T-cell (primary cell): Measurements from ENCODE around the gene GPER1. TPM values are rescaled to one million over a fixed set of nuclear protein-coding genes. Genes with fewer than 3 reads are reported as not detected.
"Not testable (repeated sequence)": the region's sequence is repeated elsewhere in the genome, so short reads cannot be mapped to it uniquely, and the experiment has no call there.

ENCODE experiments used
- ATAC-seq, 4 experiments: fragments of 200-7000 bp in 3 of 4; fragments of 150-1000 bp in 1 of 4; cut with Tn5 transposase; replicated peaks in 1 of 4; 1 replicate in 3 of 4; 2 replicates in 1 of 4; pipeline ENCODE4 v1.10.0; 2021; ENCODE audit warnings: moderate library complexity in 3 of 4, mild to moderate bottlenecking in 2 of 4, moderate number of reproducible peaks in 1 of 4
- CTCF ChIA-PET, 2 donors: fragments of 300-600 bp; sonication (Branson Sonifier 250); formaldehyde crosslinking; loops; one replicate each; lab custom pipeline; 2022; ENCODE audit warnings: antibody characterized with exemption in 2 of 2; lab: Charles Lee
- POLR2A ChIA-PET, 2 donors: fragments of 300-600 bp; sonication (Branson Sonifier 250); formaldehyde crosslinking; loops; one replicate each; lab custom pipeline; 2022; ENCODE audit warnings: antibody characterized with exemption in 2 of 2; lab: Charles Lee
- DNase-seq, 35 experiments: peaks; one replicate each; pipeline versions ENCODE4 v3.0.0 to v3.0.0-alpha.2; 2013 to 2023
- H3K27ac ChIP-seq: one replicate; pipeline ENCODE4 v1.5.1; 2013; ENCODE audit warnings: low read length
- H3K27me3 ChIP-seq, 2 experiments: replicated peaks in 1 of 2; 1 replicate in 1 of 2; 2 replicates in 1 of 2; pipeline versions ENCODE4 v1.6.1 to v1.7.0; 2013; ENCODE audit warnings: low read length in 1 of 2, mixed read lengths in 1 of 2; ENCODE audit not compliant: control insufficient read depth in 2 of 2, insufficient read depth in 2 of 2; ENCODE audit errors: extremely low read depth in 1 of 2
- H3K36me3 ChIP-seq, 2 donors: 1 replicate in 1 of 2; 2 replicates in 1 of 2; pipeline versions ENCODE4 v1.6.1 to v1.7.0; 2013; ENCODE audit warnings: low read length in 1 of 2; ENCODE audit not compliant: control insufficient read depth in 2 of 2, insufficient read depth in 1 of 2; ENCODE audit errors: extremely low read depth in 1 of 2
- H3K4me1 ChIP-seq, 2 experiments: 1 replicate in 1 of 2; 2 replicates in 1 of 2; pipeline versions ENCODE4 v1.6.1 to v1.7.0; 2013; ENCODE audit warnings: low read length in 2 of 2, mixed read lengths in 1 of 2; ENCODE audit not compliant: insufficient read depth in 2 of 2, control insufficient read depth in 1 of 2; ENCODE audit errors: extremely low read depth in 1 of 2
- H3K4me3 ChIP-seq, 2 donors: 1 replicate in 1 of 2; 2 replicates in 1 of 2; pipeline versions ENCODE4 v1.5.1 to v1.7.0; 2013; ENCODE audit warnings: mild to moderate bottlenecking in 2 of 2, low read length in 1 of 2, moderate library complexity in 1 of 2; ENCODE audit not compliant: control insufficient read depth in 1 of 2; ENCODE audit errors: extremely low read depth in 1 of 2
- H3K9me3 ChIP-seq: 2 replicates; pipeline ENCODE4 v1.7.0; 2013
- H3K27ac Mint-ChIP-seq, 2 donors: one replicate each; pipeline ENCODE4 v1.8.0; 2020 to 2021; ENCODE audit warnings: mild to moderate bottlenecking in 2 of 2, mixed read lengths in 2 of 2
- H3K27me3 Mint-ChIP-seq, 2 donors: one replicate each; pipeline ENCODE4 v1.8.0; 2021 to 2022; ENCODE audit warnings: mixed read lengths in 2 of 2
- H3K36me3 Mint-ChIP-seq: one replicate; pipeline ENCODE4 v1.8.0; 2021; ENCODE audit warnings: mixed read lengths
- H3K4me1 Mint-ChIP-seq, 3 donors: one replicate each; pipeline ENCODE4 v1.8.0; 2020 to 2022; ENCODE audit warnings: mixed read lengths in 3 of 3, mild to moderate bottlenecking in 1 of 3
- H3K4me3 Mint-ChIP-seq, 3 donors: one replicate each; pipeline ENCODE4 v1.8.0; 2020 to 2022; ENCODE audit warnings: mild to moderate bottlenecking in 3 of 3, mixed read lengths in 3 of 3, moderate library complexity in 3 of 3
- H3K9me3 Mint-ChIP-seq, 3 donors: one replicate each; pipeline ENCODE4 v1.8.0; 2020 to 2022; ENCODE audit warnings: mixed read lengths in 3 of 3
- WGBS: methylation state at CpG from one replicate; pipeline ENCODE4 v1.1.5; 2013; ENCODE audit warnings: missing lambda C conversion rate; ENCODE audit not compliant: insufficient coverage; 5-methylcytosine and 5-hydroxymethylcytosine counted together
- total RNA-seq, 35 experiments: library from RNA in 6 of 35; stranded (reverse) in 6 of 35; fragments of 120-200 nt in 1 of 35; gene quantifications; one replicate each; pipeline versions ENCODE4 v1.2.1 to v1.2.4 and lab custom pipeline; 2013 to 2026

The GPER1 gene
- total RNA-seq, 5 donors from 2014 or later (not counting 1 experiment from before 2014, with no cell fraction given), result 0.23 to 0.41 (median 0.26) TPM; not detected in 2

- WGBS, result 95% methylated on average over 17 of the region's 19 CpGs
Observed at GRCh38 chr7:1071731-1072254, 16.1 kb upstream of the GPER1 start.

DNA sequence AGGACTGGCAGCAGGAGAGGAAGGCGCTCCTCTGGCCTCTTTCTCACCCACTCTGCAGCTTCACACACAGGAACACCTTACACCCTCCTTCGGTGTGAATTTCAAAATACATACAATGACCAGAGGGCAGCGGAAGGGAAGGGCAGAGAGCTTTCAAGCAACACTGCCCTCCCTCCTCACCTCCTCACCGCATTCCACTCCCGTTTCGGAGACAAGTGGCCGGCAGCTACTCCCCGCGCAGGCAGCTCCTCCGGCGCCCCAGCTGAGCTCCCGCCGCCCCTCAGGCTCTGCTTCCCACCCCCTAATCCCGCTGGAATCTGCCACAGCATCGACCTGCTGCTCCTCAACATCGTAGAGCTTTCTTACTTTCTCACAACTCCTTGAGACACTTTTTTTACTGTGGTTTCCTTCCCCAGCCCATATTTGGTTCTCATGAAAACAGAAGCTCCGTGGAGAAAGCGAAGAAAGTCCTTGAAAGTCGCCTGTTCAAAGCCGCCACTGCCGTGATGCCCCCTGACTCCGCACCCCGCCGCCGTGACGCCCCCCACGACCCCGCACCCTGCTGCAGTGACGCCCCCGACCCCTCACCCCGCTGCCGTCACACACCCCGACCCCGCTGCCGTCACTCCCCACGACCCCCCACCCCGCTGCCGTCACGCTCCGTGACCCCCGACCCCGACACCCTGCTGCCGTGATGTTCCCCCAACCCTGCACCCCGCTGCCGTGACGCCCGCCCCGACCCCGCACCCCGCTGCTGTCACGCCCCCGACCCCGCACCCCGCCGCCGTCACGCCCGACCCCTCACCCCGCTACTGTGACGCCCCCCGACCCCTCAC lies 14.6 kb upstream of the GPER1 start:
- no peak for DNase-seq
- Mint-ChIP-seq H3K36me3 (no peaks in the 10 kb centered on the region), H3K4me1 (no peaks in the 10 kb centered on the region), H3K27ac (no peak overlapping the region), H3K4me3 (no peak overlapping the region), H3K9me3 (no peaks in the 10 kb centered on the region), H3K27me3 (no peaks in the 10 kb centered on the region)
- CTCF ChIA-PET, result no interaction called here
- peaks cover 0 to 3% of the 10 kb centered on the region in 2 donors for H3K36me3 ChIP-seq
- 57% methylated on average over 24 of the region's 61 CpGs for WGBS
- H3K27me3 ChIP-seq, result no peaks in the 10 kb centered on the region
- no peak overlapping the region for H3K27ac ChIP-seq
- POLR2A ChIA-PET, result no interaction called here
- H3K4me3 ChIP-seq, result no peak overlapping the region
- no peaks in the 10 kb centered on the region for H3K9me3 ChIP-seq
- no peak for ATAC-seq
- no peaks in the 10 kb centered on the region for H3K4me1 ChIP-seq

More at GRCh38 chr7:1071731-1072254, 16.1 kb upstream of the GPER1 start:
- H3K27ac ChIP-seq, result no peak overlapping the region
- Mint-ChIP-seq H3K4me1 (no peaks in the 10 kb centered on the region), H3K27ac (no peak overlapping the region), H3K36me3 (no peaks in the 10 kb centered on the region), H3K4me3 (no peak overlapping the region), H3K9me3 (no peaks in the 10 kb centered on the region), H3K27me3 (no peaks in the 10 kb centered on the region)
- H3K4me3 ChIP-seq, result no peak overlapping the region
- no peaks in the 10 kb centered on the region for H3K9me3 ChIP-seq
- ChIA-PET CTCF (interaction anchor here in 1 of 2 donors (0.7 kb wide), 1 partner anchor 923 kb away, joined by 3 read pairs; no protein-coding TSS in a partner anchor), POLR2A (no interaction called here)
- DNase-seq (no peak), ATAC-seq (no peak)
- H3K27me3 ChIP-seq, result no peaks in the 10 kb centered on the region
- peaks cover 0 to 3% of the 10 kb centered on the region in 2 donors for H3K36me3 ChIP-seq
- no peaks in the 10 kb centered on the region for H3K4me1 ChIP-seq

- H3K4me1 ChIP-seq, H3K36me3 Mint-ChIP-seq, ATAC-seq, H3K9me3 ChIP-seq, CTCF ChIA-PET, H3K4me3 Mint-ChIP-seq, DNase-seq, H3K4me1 Mint-ChIP-seq, H3K36me3 ChIP-seq, H3K27ac Mint-ChIP-seq, H3K27ac ChIP-seq, H3K27me3 Mint-ChIP-seq, POLR2A ChIA-PET, H3K27me3 ChIP-seq, H3K9me3 Mint-ChIP-seq, H3K4me3 ChIP-seq: not testable (repeated sequence)
- 87% methylated on average over 7 of the region's 43 CpGs for WGBS
Observed at GRCh38 chr7:1074018-1074417, 13.9 kb upstream of the GPER1 start.

DNA sequence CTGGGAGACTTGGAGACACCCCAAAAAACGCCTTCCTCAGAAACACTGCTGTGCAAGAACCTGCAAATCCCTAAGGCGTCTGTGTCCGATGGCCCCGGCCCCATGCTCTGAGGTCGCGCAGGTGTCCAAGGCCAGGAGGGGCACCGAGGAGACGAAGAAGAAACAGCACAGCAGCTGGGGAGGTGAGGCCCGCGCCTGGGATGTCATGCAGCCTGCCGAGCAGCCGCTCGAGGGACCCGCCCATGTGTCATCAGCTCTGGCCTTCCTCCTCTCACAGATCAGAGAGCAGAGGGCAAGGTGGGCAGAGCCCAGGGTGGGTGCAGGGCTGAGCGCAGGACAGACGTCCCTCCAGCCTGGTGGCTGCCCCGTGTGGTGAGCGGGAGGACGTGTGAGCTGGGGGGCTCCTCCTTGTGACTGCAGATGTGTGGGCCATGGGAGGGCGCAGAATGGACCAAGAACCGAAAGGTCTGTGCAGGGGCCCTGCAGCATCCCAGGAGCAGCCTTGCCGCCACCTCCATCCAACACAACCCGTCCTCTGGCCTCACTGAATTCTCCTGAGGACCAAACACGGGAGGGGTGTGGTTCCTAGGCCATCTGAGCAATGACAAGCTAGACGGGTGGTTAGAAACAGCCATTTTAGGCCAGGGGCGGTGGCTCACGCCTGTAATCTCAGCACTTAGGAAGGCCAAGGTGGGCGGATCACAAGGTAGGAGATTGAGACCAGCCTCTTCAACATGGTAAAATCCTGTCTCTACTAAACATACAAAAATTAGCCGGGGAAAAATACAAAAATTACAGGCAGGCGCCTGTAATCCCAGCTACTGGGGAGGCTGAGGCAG lies 13.1 kb upstream of the GPER1 start:
- DNase-seq (no peak), ATAC-seq (no peak)
- H3K36me3 Mint-ChIP-seq, result no peaks in the 10 kb centered on the region
- Histone ChIP-seq H3K4me3 (no peak overlapping the region), H3K4me1 (no peaks in the 10 kb centered on the region), H3K27ac (no peak overlapping the region), H3K9me3 (no peaks in the 10 kb centered on the region), H3K36me3 (peaks cover 0 to 3% of the 10 kb centered on the region in 2 donors), H3K27me3 (no peaks in the 10 kb centered on the region)
- no peak overlapping the region for H3K4me3 Mint-ChIP-seq
- ChIA-PET CTCF (interaction anchor here in 1 of 2 donors (0.6 to 0.7 kb wide), 2 partner anchors 22 to 61 kb away, joined by 3 read pairs; no protein-coding TSS in a partner anchor), POLR2A (interaction anchor here in 1 of 2 donors (0.6 kb wide), 1 partner anchor 101 kb away, joined by 6 read pairs; no protein-coding TSS in a partner anchor)
- H3K27ac Mint-ChIP-seq, result no peak overlapping the region
- H3K27me3 Mint-ChIP-seq, result no peaks in the 10 kb centered on the region
- 92% methylated on average over 15 of the region's 30 CpGs for WGBS
- no peaks in the 10 kb centered on the region for H3K4me1 Mint-ChIP-seq
- H3K9me3 Mint-ChIP-seq, result no peaks in the 10 kb centered on the region

GRCh38 chr7:1076184-1077072 lies 11.5 kb upstream of the GPER1 start:
- H3K4me3 ChIP-seq, result no peak overlapping the region
- 89% methylated on average over 22 of the region's 27 CpGs for WGBS
- H3K27me3 ChIP-seq, result no peaks in the 10 kb centered on the region
- H3K27me3 Mint-ChIP-seq, result no peaks in the 10 kb centered on the region
- no peaks in the 10 kb centered on the region for H3K9me3 ChIP-seq
- DNase-seq (no peak), ATAC-seq (no peak)
- no peak overlapping the region for H3K27ac Mint-ChIP-seq
- H3K36me3 ChIP-seq, result peaks cover 0 to 3% of the 10 kb centered on the region in 2 donors
- ChIA-PET CTCF (interaction anchor here in 1 of 2 donors (0.7 kb wide), 1 partner anchor 343 kb away, joined by 3 read pairs; no protein-coding TSS in a partner anchor), POLR2A (no interaction called here)
- H3K9me3 Mint-ChIP-seq, result no peaks in the 10 kb centered on the region
- H3K27ac ChIP-seq, result no peak overlapping the region
- H3K36me3 Mint-ChIP-seq, result no peaks in the 10 kb centered on the region
- H3K4me1 Mint-ChIP-seq, result no peaks in the 10 kb centered on the region
- H3K4me3 Mint-ChIP-seq, result no peak overlapping the region
- H3K4me1 ChIP-seq, result no peaks in the 10 kb centered on the region
